Lower leg skin (tissue), 3 donors: ENCODE data around the gene INPP4A.

Source experiments
- POLR2A ChIP-seq, 2 donors: fragments of 450-650 bp; IDR thresholded peaks; one replicate each; pipeline ENCODE4 v1.6.1; 2016 to 2017; ENCODE audit warnings: antibody characterized with exemption in 2 of 2, mild to moderate bottlenecking in 1 of 2, moderate library complexity in 1 of 2
- TF ChIP-seq, protein P1 (sequence below), 3 donors: fragments of 450-650 bp; IDR thresholded peaks; one replicate each; pipeline ENCODE4 v1.5.1; 2016; ENCODE audit warnings: antibody characterized with exemption in 3 of 3, mild to moderate bottlenecking in 3 of 3, moderate library complexity in 2 of 3

- TF ChIP-seq POLR2A (IDR thresholded peaks at IDR 0.05): no peak
- TF ChIP-seq, protein P1, sequence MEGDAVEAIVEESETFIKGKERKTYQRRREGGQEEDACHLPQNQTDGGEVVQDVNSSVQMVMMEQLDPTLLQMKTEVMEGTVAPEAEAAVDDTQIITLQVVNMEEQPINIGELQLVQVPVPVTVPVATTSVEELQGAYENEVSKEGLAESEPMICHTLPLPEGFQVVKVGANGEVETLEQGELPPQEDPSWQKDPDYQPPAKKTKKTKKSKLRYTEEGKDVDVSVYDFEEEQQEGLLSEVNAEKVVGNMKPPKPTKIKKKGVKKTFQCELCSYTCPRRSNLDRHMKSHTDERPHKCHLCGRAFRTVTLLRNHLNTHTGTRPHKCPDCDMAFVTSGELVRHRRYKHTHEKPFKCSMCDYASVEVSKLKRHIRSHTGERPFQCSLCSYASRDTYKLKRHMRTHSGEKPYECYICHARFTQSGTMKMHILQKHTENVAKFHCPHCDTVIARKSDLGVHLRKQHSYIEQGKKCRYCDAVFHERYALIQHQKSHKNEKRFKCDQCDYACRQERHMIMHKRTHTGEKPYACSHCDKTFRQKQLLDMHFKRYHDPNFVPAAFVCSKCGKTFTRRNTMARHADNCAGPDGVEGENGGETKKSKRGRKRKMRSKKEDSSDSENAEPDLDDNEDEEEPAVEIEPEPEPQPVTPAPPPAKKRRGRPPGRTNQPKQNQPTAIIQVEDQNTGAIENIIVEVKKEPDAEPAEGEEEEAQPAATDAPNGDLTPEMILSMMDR (IDR thresholded peaks at IDR 0.05): no peak
Measured at GRCh38 chr2:98556344-98557033, 111.8 kb downstream of the INPP4A start.
